Vein endothelial cell (primary cell): ENCODE measurements around the gene DIRAS1. TPM values are rescaled to one million over a fixed set of nuclear protein-coding genes. Genes with fewer than 3 reads are reported as not detected.

ENCODE experiments used
- total RNA-seq: library from RNA; depleted of rRNA; stranded (reverse); fragments of >200 nt; gene quantifications from 2 replicates; pipeline ENCODE4 v1.2.3, GENCODE V29; 2012

DIRAS1 gene
- total RNA-seq = 0.29 TPM in 1 of 2 replicates, not detected in the other

GRCh38 chr19:2720777-2721569 is at the start of gene DIRAS1:
Gene DIRAS1 (minus strand): TSS chr19:2721372. CDS start chr19:2717806, 3,566 bp downstream.

GRCh38 chr19:2739602-2740313 is 18.6 kb upstream of the DIRAS1 start, which contains the start of gene SLC39A3:
Gene SLC39A3 (minus strand): TSS chr19:2740017. CDS start chr19:2737257, 2,760 bp downstream.

GRCh38 chr19:2702170-2703076 is 18.7 kb downstream of the DIRAS1 start, which contains the start of gene GNG7:
Gene GNG7 (minus strand): TSS chr19:2702694. CDS start chr19:2520688, 182,006 bp downstream.

Other genes starting within 250 kb of the DIRAS1 start
- gene GADD45B, start 245.2 kb downstream of the DIRAS1 start, total RNA-seq = 26.7 and 53.2 TPM in 2 replicates
- 0.48 and 0.98 TPM in 2 replicates for gene GNG7, start 18.7 kb downstream of the DIRAS1 start, total RNA-seq
- 25.6 and 31.7 TPM in 2 replicates for gene SLC39A3, start 18.6 kb upstream of the DIRAS1 start, total RNA-seq
- gene SGTA, start 61.9 kb upstream of the DIRAS1 start, total RNA-seq = 75.9 and 86.6 TPM in 2 replicates
- 116 and 130 TPM in 2 replicates for gene THOP1, start 64.1 kb upstream of the DIRAS1 start, total RNA-seq
- gene ZNF554, start 98.5 kb upstream of the DIRAS1 start, total RNA-seq = 2.0 and 4.2 TPM in 2 replicates
- gene ZNF555, start 120.1 kb upstream of the DIRAS1 start, total RNA-seq = 5.6 and 6.6 TPM in 2 replicates
- gene ZNF556, start 146.0 kb upstream of the DIRAS1 start, total RNA-seq = under 0.01 TPM in 1 of 2 replicates, not detected in the other
- 3.9 and 5.5 TPM in 2 replicates for gene ZNF57, start 179.6 kb upstream of the DIRAS1 start, total RNA-seq
- gene ZNF77, start 223.6 kb upstream of the DIRAS1 start, total RNA-seq = 5.2 and 6.2 TPM in 2 replicates